Stimulated activated naive CD8-positive, alpha-beta T cell treated with anti-CD3 and anti-CD28 coated beads, Interleukin-15, Interleukin-2, amounts not matched to agents 100 ng/mL and 50 ng/mL, for 24 hours (primary cell): ENCODE data around the gene GPR17.

Source experiments
- H3K27ac Mint-ChIP-seq: one replicate; pipeline ENCODE4 v1.8.0; 2021; ENCODE audit warnings: mild to moderate bottlenecking, mixed read lengths
- H3K27me3 Mint-ChIP-seq: one replicate; pipeline ENCODE4 v1.8.0; 2021; ENCODE audit warnings: mixed read lengths
- H3K36me3 Mint-ChIP-seq: one replicate; pipeline ENCODE4 v1.8.0; 2021; ENCODE audit warnings: low read depth, mixed read lengths
- H3K4me1 Mint-ChIP-seq: one replicate; pipeline ENCODE4 v1.8.0; 2021; ENCODE audit warnings: low read depth, mixed read lengths
- H3K4me3 Mint-ChIP-seq: one replicate; pipeline ENCODE4 v1.8.0; 2021; ENCODE audit warnings: mild to moderate bottlenecking, mixed read lengths
- H3K9me3 Mint-ChIP-seq: one replicate; pipeline ENCODE4 v1.8.0; 2021; ENCODE audit warnings: mixed read lengths

GPR17 gene

GRCh38 chr2:127645395-127646291, at the start of gene GPR17:
Gene GPR17 (plus strand): TSS chr2:127646153. CDS start chr2:127650736, 4,583 bp downstream.
- Mint-ChIP-seq H3K36me3 (no peaks in the 10 kb centered on the region), H3K27me3 (no peaks in the 10 kb centered on the region), H3K4me1 (peaks cover 14% of the 10 kb centered on the region), H3K27ac (no peak within 1 kb of the TSS), H3K4me3 (no peak within 1 kb of the TSS), H3K9me3 (no peaks in the 10 kb centered on the region)

GRCh38 chr2:127596311-127597045, 49.5 kb upstream of the GPR17 start:
- no peaks in the 10 kb centered on the region for H3K36me3 Mint-ChIP-seq
- H3K27ac Mint-ChIP-seq, result no peak overlapping the region
- H3K27me3 Mint-ChIP-seq, result no peaks in the 10 kb centered on the region
- no peaks in the 10 kb centered on the region for H3K4me1 Mint-ChIP-seq
- no peak overlapping the region for H3K4me3 Mint-ChIP-seq
- peaks cover 4% of the 10 kb centered on the region for H3K9me3 Mint-ChIP-seq

DNA sequence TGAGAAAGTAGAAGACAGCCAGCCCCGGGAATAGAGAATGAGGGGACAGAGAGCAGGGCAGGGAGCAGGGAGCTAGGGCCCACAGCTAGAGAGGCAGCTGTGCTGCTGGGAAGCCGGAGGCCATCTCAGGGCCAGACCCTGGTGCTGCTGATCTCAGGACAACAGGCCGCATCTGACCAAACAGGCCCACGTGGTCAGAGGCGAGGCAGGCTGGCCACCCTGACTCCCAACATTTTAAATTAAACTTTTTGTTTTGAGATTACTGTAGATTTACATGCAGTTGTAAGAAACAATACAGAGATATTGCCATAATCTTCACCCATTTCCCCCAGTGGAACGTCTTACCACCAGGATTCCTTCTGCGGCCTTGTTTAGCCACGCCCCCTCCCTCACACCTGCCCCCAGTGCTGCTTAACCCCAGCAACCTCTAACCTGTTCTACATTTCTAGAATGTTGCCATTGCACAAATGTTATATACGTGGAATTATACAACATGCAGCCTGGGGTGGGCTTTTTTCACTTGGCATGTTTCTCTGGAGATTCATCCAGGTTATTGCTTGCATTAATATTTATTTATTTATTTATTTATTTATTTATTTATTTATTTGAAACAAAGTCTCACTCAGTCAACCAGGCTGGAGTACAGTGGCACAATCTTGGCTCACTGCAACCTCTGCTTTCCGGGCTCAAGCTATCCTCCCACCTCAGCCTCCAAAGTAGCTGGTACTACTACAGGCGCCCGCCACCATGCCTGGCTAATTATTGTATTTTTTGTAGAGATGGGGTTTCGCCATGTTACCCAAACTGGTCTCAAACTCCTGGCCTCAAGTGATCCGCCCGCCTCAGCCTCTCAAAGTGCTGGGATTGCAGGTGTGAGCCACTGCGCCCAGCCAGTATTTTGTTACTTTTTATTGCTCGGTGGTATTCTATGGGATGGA, 48.6 kb upstream of the GPR17 start:
- Mint-ChIP-seq H3K27me3 (no peaks in the 10 kb centered on the region), H3K36me3 (no peaks in the 10 kb centered on the region), H3K27ac (no peak overlapping the region)

DNA sequence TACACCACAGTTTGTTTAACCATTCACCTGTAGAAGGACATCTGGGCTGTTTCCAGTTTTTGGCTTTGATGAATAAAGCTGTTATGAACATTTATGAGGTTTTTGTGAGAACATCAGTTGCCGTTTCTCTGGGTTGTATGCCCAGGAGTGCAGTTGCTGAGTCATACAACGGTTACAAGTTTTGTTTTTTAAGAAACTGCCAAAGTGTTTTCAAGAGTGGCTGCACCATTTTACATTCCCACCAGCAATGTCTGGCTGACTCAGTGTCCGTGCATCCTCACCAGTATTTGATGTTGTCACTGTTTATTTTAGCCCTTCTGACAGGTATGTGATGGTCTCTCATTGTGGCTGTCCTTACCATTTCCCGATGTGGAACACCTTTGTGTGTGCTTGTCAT, 48.0 kb upstream of the GPR17 start:
- Mint-ChIP-seq H3K4me3 (no peak overlapping the region), H3K36me3 (no peaks in the 10 kb centered on the region), H3K27me3 (no peaks in the 10 kb centered on the region), H3K27ac (no peak overlapping the region), H3K4me1 (no peaks in the 10 kb centered on the region), H3K9me3 (peaks cover 6% of the 10 kb centered on the region)

More for the DNA sequence above, 48.6 kb upstream of the GPR17 start:
- Mint-ChIP-seq H3K4me3 (no peak overlapping the region), H3K4me1 (no peaks in the 10 kb centered on the region), H3K9me3 (peaks cover 4% of the 10 kb centered on the region)

- Mint-ChIP-seq H3K4me1 (no peaks in the 10 kb centered on the region), H3K36me3 (no peaks in the 10 kb centered on the region), H3K9me3 (peaks cover 11% of the 10 kb centered on the region), H3K4me3 (no peak overlapping the region), H3K27ac (no peak overlapping the region), H3K27me3 (no peaks in the 10 kb centered on the region)
These were observed 47.2 kb upstream of the GPR17 start for GRCh38 chr2:127598711-127599110.

GRCh38 chr2:127599211-127599610, 46.7 kb upstream of the GPR17 start:
- no peak overlapping the region for H3K4me3 Mint-ChIP-seq
- peaks cover 11% of the 10 kb centered on the region for H3K9me3 Mint-ChIP-seq
- no peaks in the 10 kb centered on the region for H3K36me3 Mint-ChIP-seq
- H3K4me1 Mint-ChIP-seq, result no peaks in the 10 kb centered on the region
- H3K27ac Mint-ChIP-seq, result no peak overlapping the region
- H3K27me3 Mint-ChIP-seq, result no peaks in the 10 kb centered on the region

DNA sequence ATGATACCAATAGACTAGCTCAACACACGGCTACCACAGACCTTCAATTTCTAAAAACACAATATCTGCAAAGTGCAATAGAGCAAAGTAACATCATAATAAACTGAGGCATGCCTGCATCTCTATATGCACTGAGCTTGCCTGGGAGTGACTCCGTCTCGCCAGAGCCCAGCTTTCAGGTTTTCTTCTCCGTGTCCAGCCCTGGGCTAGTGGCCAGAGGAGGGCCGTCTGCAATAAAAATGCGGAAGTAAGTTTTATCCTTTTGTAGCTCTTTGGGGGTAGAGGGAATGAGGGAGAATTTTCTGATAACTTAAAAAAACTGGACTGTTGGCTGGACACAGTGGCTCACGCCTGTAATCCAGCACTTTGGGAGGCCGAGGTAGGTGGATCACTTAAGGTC, 41.0 kb upstream of the GPR17 start:
- H3K27ac Mint-ChIP-seq, result no peak overlapping the region
- peaks cover 6% of the 10 kb centered on the region for H3K9me3 Mint-ChIP-seq
- no peaks in the 10 kb centered on the region for H3K27me3 Mint-ChIP-seq
- no peak overlapping the region for H3K4me3 Mint-ChIP-seq
- H3K4me1 Mint-ChIP-seq, result peaks cover 3% of the 10 kb centered on the region
- no peaks in the 10 kb centered on the region for H3K36me3 Mint-ChIP-seq

GRCh38 chr2:127605691-127606263, 40.2 kb upstream of the GPR17 start:
- H3K27ac Mint-ChIP-seq, result no peak overlapping the region
- H3K27me3 Mint-ChIP-seq, result no peaks in the 10 kb centered on the region
- peaks cover 3% of the 10 kb centered on the region for H3K4me1 Mint-ChIP-seq
- no peaks in the 10 kb centered on the region for H3K36me3 Mint-ChIP-seq
- no peak overlapping the region for H3K4me3 Mint-ChIP-seq
- H3K9me3 Mint-ChIP-seq, result peaks cover 6% of the 10 kb centered on the region

DNA sequence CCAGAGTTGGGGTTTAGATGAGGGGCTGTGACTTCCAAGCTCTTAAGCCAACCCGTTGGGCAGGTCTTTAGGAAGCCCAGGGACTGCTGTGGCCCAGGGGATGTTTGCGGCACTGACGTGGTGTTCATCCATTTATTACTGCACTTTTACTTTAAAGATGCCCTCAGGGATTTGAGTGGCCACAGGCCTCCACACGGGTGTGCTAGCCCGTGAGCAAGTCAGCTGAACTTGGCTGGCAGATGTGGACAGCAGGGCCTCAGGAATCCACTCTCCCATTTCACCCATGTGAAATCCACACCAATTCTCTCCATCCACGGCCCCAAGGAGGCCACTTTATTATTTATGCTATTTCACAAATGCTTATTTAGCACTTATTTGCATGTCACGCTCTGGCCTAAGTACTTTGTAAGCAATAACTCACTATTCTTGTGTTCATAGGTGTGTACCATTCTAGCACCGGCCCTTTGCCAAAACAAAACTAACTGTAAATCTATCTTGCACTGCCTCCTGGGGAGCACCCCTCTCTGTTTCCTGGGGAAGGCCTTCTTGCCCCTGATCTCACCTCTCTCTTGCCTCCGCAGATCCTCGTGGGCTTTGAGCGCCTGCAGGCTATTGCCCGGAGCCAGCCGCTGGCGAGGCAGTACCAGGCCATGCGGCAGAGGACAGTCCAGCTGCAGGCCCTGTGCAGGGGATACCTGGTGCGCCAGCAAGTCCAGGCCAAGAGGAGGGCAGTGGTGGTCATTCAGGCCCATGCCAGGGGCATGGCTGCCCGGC, 39.1 kb upstream of the GPR17 start:
- Mint-ChIP-seq H3K36me3 (no peaks in the 10 kb centered on the region), H3K27ac (no peak overlapping the region)

DNA sequence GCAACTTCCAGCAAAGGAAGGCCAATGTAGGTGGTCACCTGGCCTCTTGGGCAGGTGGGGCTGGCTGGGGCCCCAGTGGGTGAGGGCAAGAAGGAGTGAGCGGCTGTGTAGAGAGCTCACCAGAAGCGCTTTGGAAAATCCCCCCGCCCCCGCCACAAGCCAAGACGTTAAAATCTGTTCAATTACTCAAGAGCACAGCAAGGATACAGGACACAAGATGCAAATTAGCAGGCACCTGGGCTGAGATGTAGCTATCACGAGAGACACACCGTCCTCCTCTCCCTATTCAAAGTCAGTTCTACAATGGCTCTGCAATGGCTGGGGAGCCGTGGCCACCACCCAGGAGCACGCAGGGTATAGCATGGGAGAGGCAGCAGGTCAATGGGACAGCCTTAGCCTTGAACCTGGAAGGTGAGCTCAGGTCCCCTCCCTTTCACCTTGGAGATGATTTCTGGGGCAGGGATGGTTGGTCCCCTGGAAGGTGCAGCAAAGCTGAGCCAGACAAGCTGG, 38.5 kb upstream of the GPR17 start:
- H3K27ac Mint-ChIP-seq, result no peak overlapping the region
- peaks cover 3% of the 10 kb centered on the region for H3K4me1 Mint-ChIP-seq
- H3K27me3 Mint-ChIP-seq, result no peaks in the 10 kb centered on the region
- H3K4me3 Mint-ChIP-seq, result no peak overlapping the region
- H3K9me3 Mint-ChIP-seq, result peaks cover 9% of the 10 kb centered on the region
- H3K36me3 Mint-ChIP-seq, result no peaks in the 10 kb centered on the region

More for the DNA sequence above, 39.1 kb upstream of the GPR17 start:
- H3K4me3 Mint-ChIP-seq, result no peak overlapping the region
- H3K4me1 Mint-ChIP-seq, result peaks cover 3% of the 10 kb centered on the region
- H3K9me3 Mint-ChIP-seq, result peaks cover 9% of the 10 kb centered on the region
- no peaks in the 10 kb centered on the region for H3K27me3 Mint-ChIP-seq

DNA sequence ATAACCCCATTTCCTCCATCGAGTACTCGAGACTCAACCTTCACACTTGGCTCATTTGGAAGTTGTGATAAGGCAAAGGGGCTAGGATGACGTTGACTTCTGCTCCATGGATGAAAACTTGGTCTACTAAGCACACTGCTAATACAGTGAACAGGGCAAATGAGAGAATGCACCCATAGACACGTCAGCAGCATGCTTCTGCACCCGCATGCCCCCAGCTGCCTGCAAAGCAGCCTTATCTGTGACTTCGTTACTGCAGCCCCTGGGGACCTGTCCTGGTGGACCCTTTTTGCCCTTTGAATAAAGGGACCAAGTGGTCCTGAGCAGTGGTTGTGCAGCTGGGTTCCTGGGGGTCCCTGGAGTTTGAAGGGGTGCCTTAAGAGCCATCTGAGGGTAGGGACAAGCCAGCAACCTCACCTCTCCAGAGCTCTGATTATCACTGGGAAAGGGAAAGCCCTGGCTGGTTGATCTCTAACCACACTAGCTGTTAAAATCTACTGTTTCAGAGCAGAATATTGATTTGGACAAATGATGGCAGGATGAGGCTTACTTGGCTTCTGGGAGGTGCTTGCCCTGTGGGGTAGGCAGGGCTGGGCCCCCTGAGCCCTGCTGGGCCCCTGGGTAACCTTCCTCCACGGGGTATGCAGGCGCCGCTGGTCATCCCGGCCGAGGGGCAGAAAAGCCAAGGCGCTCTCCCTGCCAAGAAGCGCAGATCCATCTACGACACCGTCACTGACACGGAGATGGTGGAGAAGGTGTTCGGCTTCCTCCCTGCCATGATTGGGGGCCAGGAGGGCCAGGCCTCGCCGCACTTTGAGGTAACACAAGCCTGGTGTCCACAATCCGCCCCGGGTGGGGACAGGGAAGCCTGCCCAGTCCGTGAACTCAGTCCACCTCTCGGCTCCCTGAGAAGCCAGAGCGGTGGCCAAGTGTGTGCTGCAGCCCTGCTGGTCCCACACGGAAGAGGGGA, 37.6 kb upstream of the GPR17 start:
- H3K27ac Mint-ChIP-seq, result no peak overlapping the region
- no peak overlapping the region for H3K4me3 Mint-ChIP-seq
- peaks cover 3% of the 10 kb centered on the region for H3K4me1 Mint-ChIP-seq
- H3K36me3 Mint-ChIP-seq, result no peaks in the 10 kb centered on the region
- no peaks in the 10 kb centered on the region for H3K27me3 Mint-ChIP-seq
- H3K9me3 Mint-ChIP-seq, result peaks cover 4% of the 10 kb centered on the region

DNA sequence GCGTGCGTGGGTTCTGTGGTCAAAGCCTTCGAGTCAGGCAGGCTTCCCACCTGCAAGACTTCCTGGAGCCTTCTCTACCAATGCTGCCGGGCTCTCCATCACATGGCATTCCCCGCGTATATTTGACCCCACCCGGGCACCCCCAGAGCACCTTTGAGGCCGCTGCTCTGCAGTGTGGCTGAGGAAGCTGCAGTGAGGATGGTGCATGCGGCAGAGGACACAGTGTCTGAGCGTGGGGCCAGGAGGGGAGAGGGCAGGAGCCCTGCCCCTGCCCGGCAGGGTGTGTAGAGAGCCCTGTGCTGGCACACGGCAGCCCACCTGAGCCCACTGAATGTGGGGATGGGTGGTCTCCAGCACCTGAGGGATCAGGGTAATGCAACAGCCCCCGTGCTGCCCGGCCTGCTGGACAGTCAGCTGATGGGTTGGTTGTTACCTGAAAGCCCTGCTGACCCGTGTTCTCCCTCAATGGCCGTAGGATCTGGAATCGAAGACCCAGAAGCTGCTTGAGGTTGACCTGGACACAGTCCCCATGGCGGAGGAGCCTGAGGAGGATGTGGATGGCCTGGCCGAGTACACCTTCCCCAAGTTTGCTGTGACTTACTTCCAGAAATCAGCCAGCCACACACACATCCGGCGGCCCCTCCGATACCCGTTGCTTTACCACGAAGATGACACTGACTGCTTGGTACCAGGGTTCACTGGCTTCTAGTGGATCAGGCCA, 36.8 kb upstream of the GPR17 start:
- no peaks in the 10 kb centered on the region for H3K36me3 Mint-ChIP-seq
- no peak overlapping the region for H3K4me3 Mint-ChIP-seq
- H3K27me3 Mint-ChIP-seq, result no peaks in the 10 kb centered on the region
- peaks cover 3% of the 10 kb centered on the region for H3K9me3 Mint-ChIP-seq
- no peak overlapping the region for H3K27ac Mint-ChIP-seq
- peaks cover 3% of the 10 kb centered on the region for H3K4me1 Mint-ChIP-seq
